T-cell (primary cell): ENCODE results near the gene CGB8. TPM values are rescaled to one million over a fixed set of nuclear protein-coding genes. Genes with fewer than 3 reads are reported as not detected.
"Not testable (repeated sequence)": the region's sequence is repeated elsewhere in the genome, so short reads cannot be mapped to it uniquely, and the experiment has no call there.

Experiments used
- ATAC-seq, 4 experiments: fragments of 200-7000 bp in 3 of 4; fragments of 150-1000 bp in 1 of 4; cut with Tn5 transposase; replicated peaks in 1 of 4; 1 replicate in 3 of 4; 2 replicates in 1 of 4; pipeline ENCODE4 v1.10.0; 2021; ENCODE audit warnings: moderate library complexity in 3 of 4, mild to moderate bottlenecking in 2 of 4, moderate number of reproducible peaks in 1 of 4
- CTCF ChIA-PET, 2 donors: fragments of 300-600 bp; sonication (Branson Sonifier 250); formaldehyde crosslinking; loops; one replicate each; lab custom pipeline; 2022; ENCODE audit warnings: antibody characterized with exemption in 2 of 2; lab: Charles Lee
- POLR2A ChIA-PET, 2 donors: fragments of 300-600 bp; sonication (Branson Sonifier 250); formaldehyde crosslinking; loops; one replicate each; lab custom pipeline; 2022; ENCODE audit warnings: antibody characterized with exemption in 2 of 2; lab: Charles Lee
- DNase-seq, 35 experiments: peaks; one replicate each; pipeline versions ENCODE4 v3.0.0 to v3.0.0-alpha.2; 2013 to 2023
- H3K27ac ChIP-seq: one replicate; pipeline ENCODE4 v1.5.1; 2013; ENCODE audit warnings: low read length
- H3K27me3 ChIP-seq, 2 experiments: replicated peaks in 1 of 2; 1 replicate in 1 of 2; 2 replicates in 1 of 2; pipeline versions ENCODE4 v1.6.1 to v1.7.0; 2013; ENCODE audit warnings: low read length in 1 of 2, mixed read lengths in 1 of 2; ENCODE audit not compliant: control insufficient read depth in 2 of 2, insufficient read depth in 2 of 2; ENCODE audit errors: extremely low read depth in 1 of 2
- H3K36me3 ChIP-seq, 2 donors: 1 replicate in 1 of 2; 2 replicates in 1 of 2; pipeline versions ENCODE4 v1.6.1 to v1.7.0; 2013; ENCODE audit warnings: low read length in 1 of 2; ENCODE audit not compliant: control insufficient read depth in 2 of 2, insufficient read depth in 1 of 2; ENCODE audit errors: extremely low read depth in 1 of 2
- H3K4me1 ChIP-seq, 2 experiments: 1 replicate in 1 of 2; 2 replicates in 1 of 2; pipeline versions ENCODE4 v1.6.1 to v1.7.0; 2013; ENCODE audit warnings: low read length in 2 of 2, mixed read lengths in 1 of 2; ENCODE audit not compliant: insufficient read depth in 2 of 2, control insufficient read depth in 1 of 2; ENCODE audit errors: extremely low read depth in 1 of 2
- H3K4me3 ChIP-seq, 2 donors: 1 replicate in 1 of 2; 2 replicates in 1 of 2; pipeline versions ENCODE4 v1.5.1 to v1.7.0; 2013; ENCODE audit warnings: mild to moderate bottlenecking in 2 of 2, low read length in 1 of 2, moderate library complexity in 1 of 2; ENCODE audit not compliant: control insufficient read depth in 1 of 2; ENCODE audit errors: extremely low read depth in 1 of 2
- H3K9me3 ChIP-seq: 2 replicates; pipeline ENCODE4 v1.7.0; 2013
- H3K27ac Mint-ChIP-seq, 2 donors: one replicate each; pipeline ENCODE4 v1.8.0; 2020 to 2021; ENCODE audit warnings: mild to moderate bottlenecking in 2 of 2, mixed read lengths in 2 of 2
- H3K27me3 Mint-ChIP-seq, 2 donors: one replicate each; pipeline ENCODE4 v1.8.0; 2021 to 2022; ENCODE audit warnings: mixed read lengths in 2 of 2
- H3K36me3 Mint-ChIP-seq: one replicate; pipeline ENCODE4 v1.8.0; 2021; ENCODE audit warnings: mixed read lengths
- H3K4me1 Mint-ChIP-seq, 3 donors: one replicate each; pipeline ENCODE4 v1.8.0; 2020 to 2022; ENCODE audit warnings: mixed read lengths in 3 of 3, mild to moderate bottlenecking in 1 of 3
- H3K4me3 Mint-ChIP-seq, 3 donors: one replicate each; pipeline ENCODE4 v1.8.0; 2020 to 2022; ENCODE audit warnings: mild to moderate bottlenecking in 3 of 3, mixed read lengths in 3 of 3, moderate library complexity in 3 of 3
- H3K9me3 Mint-ChIP-seq, 3 donors: one replicate each; pipeline ENCODE4 v1.8.0; 2020 to 2022; ENCODE audit warnings: mixed read lengths in 3 of 3
- WGBS: methylation state at CpG from one replicate; pipeline ENCODE4 v1.1.5; 2013; ENCODE audit warnings: missing lambda C conversion rate; ENCODE audit not compliant: insufficient coverage; 5-methylcytosine and 5-hydroxymethylcytosine counted together
- total RNA-seq, 35 experiments: library from RNA in 6 of 35; stranded (reverse) in 6 of 35; fragments of 120-200 nt in 1 of 35; gene quantifications; one replicate each; pipeline versions ENCODE4 v1.2.1 to v1.2.4 and lab custom pipeline; 2013 to 2026

CGB8 gene
- total RNA-seq, 5 donors from 2014 or later (not counting 1 experiment from before 2014, with no cell fraction given), result not detected

- no CpG with 5 or more reads among the region's 4 CpGs for WGBS
- H3K27me3 Mint-ChIP-seq, POLR2A ChIA-PET: not testable (repeated sequence)
Observed at GRCh38 chr19:49049834-49050233, 923 bp upstream of the CGB8 start.

DNA sequence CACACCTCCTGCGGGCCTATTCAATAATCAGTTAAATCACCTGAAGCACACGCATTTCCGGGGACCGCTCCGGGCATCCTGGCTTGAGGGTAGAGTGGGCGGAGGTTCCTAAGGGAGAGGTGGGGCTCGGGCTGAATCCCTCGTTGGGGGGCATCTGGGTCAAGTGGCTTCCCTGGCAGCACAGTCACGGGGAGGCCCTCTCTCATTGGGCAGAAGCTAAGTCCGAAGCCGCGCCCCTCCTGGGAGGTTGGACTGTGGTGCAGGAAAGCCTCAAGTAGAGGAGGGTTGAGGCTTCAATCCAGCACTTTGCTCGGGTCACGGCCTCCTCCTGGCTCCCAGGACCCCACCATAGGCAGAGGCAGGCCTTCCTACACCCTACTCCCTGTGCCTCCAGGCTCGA, 5.4 kb downstream of the CGB8 start, which contains the start of gene CGB5:
CGB5 (plus strand) TSS at position 301 of the 400 bp plus-strand sequence. CDS start 362 bp downstream, outside the sequence.
- H3K27me3 ChIP-seq, H3K27me3 Mint-ChIP-seq, H3K4me1 Mint-ChIP-seq, H3K4me1 ChIP-seq, H3K27ac Mint-ChIP-seq, H3K9me3 ChIP-seq, H3K9me3 Mint-ChIP-seq, H3K4me3 Mint-ChIP-seq, H3K27ac ChIP-seq, H3K36me3 ChIP-seq, H3K4me3 ChIP-seq, H3K36me3 Mint-ChIP-seq, DNase-seq, POLR2A ChIA-PET, ATAC-seq: not testable (repeated sequence)
- WGBS, result 71% methylated on average over 5 of the region's 15 CpGs
- CTCF ChIA-PET, result interaction anchor here in 1 of 2 donors (0.6 kb wide), 1 partner anchor 727 kb away, joined by 9 read pairs; no protein-coding TSS in a partner anchor

More at GRCh38 chr19:49049834-49050233, 923 bp upstream of the CGB8 start:
- H3K4me1 Mint-ChIP-seq, H3K36me3 Mint-ChIP-seq, H3K27ac Mint-ChIP-seq, H3K27ac ChIP-seq, H3K4me3 ChIP-seq, H3K9me3 Mint-ChIP-seq, ATAC-seq, H3K9me3 ChIP-seq, H3K4me1 ChIP-seq, H3K27me3 ChIP-seq, H3K36me3 ChIP-seq, DNase-seq, CTCF ChIA-PET, H3K4me3 Mint-ChIP-seq: not testable (repeated sequence)

GRCh38 chr19:49042666-49043065, 6.2 kb downstream of the CGB8 start:
- H3K27ac Mint-ChIP-seq, H3K9me3 ChIP-seq, H3K4me3 ChIP-seq, H3K36me3 ChIP-seq, POLR2A ChIA-PET, H3K4me1 Mint-ChIP-seq, CTCF ChIA-PET, H3K27me3 Mint-ChIP-seq, H3K4me1 ChIP-seq, DNase-seq, H3K27me3 ChIP-seq, ATAC-seq, H3K27ac ChIP-seq, H3K9me3 Mint-ChIP-seq, H3K36me3 Mint-ChIP-seq, H3K4me3 Mint-ChIP-seq: not testable (repeated sequence)
- WGBS, result no CpG with 5 or more reads among the region's 4 CpGs

DNA sequence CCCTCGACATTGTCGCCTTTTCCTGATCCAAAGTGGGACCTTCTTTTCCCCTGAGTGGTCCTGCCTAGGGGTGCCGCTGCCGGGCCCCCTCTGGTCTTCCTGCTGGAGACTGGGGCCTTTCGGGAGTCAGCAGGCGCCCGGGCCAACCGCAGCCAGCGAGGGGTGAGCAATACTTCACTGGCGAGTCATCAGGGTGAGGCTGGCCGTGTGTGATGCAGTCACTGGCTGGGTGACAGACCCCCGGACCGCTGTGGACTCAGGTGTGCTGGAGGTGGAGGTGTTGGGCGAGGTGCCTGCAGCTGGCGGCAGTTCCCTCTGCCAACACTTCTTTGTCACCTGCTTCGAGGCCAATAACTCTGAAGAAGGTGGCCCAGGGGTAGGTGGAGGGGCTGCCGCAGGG, 6.7 kb downstream of the CGB8 start:
- Mint-ChIP-seq H3K27ac (no peak overlapping the region), H3K9me3 (no peaks in the 10 kb centered on the region), H3K4me3 (no peak overlapping the region), H3K27me3 (no peaks in the 10 kb centered on the region), H3K36me3 (no peaks in the 10 kb centered on the region), H3K4me1 (no peaks in the 10 kb centered on the region)
- ChIA-PET CTCF (no interaction called here), POLR2A (no interaction called here)
- no peaks in the 10 kb centered on the region for H3K4me1 ChIP-seq
- no peak for ATAC-seq
- peaks cover 0 to 3% of the 10 kb centered on the region in 2 experiments for H3K27me3 ChIP-seq
- H3K9me3 ChIP-seq, result no peaks in the 10 kb centered on the region
- H3K36me3 ChIP-seq, result no peaks in the 10 kb centered on the region
- WGBS, result 79% methylated on average over 14 of the region's 17 CpGs
- no peak for DNase-seq
- H3K4me3 ChIP-seq, result no peak overlapping the region
- H3K27ac ChIP-seq, result no peak overlapping the region

- H3K4me1 ChIP-seq, H3K4me1 Mint-ChIP-seq, H3K9me3 ChIP-seq, H3K27me3 Mint-ChIP-seq, H3K9me3 Mint-ChIP-seq, DNase-seq, H3K4me3 Mint-ChIP-seq, H3K27me3 ChIP-seq, H3K36me3 Mint-ChIP-seq, ATAC-seq, H3K27ac Mint-ChIP-seq, H3K27ac ChIP-seq, H3K4me3 ChIP-seq, H3K36me3 ChIP-seq, POLR2A ChIA-PET: not testable (repeated sequence)
- CTCF ChIA-PET, result interaction anchor here (0.6 to 0.7 kb wide), 2 partner anchors 91 to 403 kb away, joined by 3 to 4 read pairs; no protein-coding TSS in a partner anchor
- WGBS, result no CpG with 5 or more reads among the region's 9 CpGs
Observed at GRCh38 chr19:49039736-49040135, 9.2 kb downstream of the CGB8 start.

- not testable (repeated sequence) for H3K4me3 Mint-ChIP-seq
Observed at GRCh38 chr19:49038557-49039276, 10.2 kb downstream of the CGB8 start.

More at GRCh38 chr19:49038557-49039276, 10.2 kb downstream of the CGB8 start:
- ATAC-seq, H3K4me1 Mint-ChIP-seq, H3K4me3 ChIP-seq, H3K9me3 ChIP-seq, POLR2A ChIA-PET, H3K27me3 ChIP-seq, H3K36me3 ChIP-seq, H3K27me3 Mint-ChIP-seq, H3K4me1 ChIP-seq, CTCF ChIA-PET, H3K36me3 Mint-ChIP-seq, DNase-seq, H3K27ac Mint-ChIP-seq, H3K9me3 Mint-ChIP-seq, H3K27ac ChIP-seq: not testable (repeated sequence)
- 84% methylated on average over 9 of the region's 26 CpGs for WGBS
